SW 1271 (cell line): Measurements from ENCODE around the gene DENND2A.
A peak's percentile ranks its signal among the peaks of the same experiment; 100 is the strongest.
"Not testable (repeated sequence)": the region's sequence is repeated elsewhere in the genome, so short reads cannot be mapped to it uniquely, and the experiment has no call there.

Experiments used
- DNase-seq, 2 experiments: peaks; one replicate each; lab custom pipeline; 2025; lab: John Stamatoyannopoulos, UW

The DENND2A gene

DNA sequence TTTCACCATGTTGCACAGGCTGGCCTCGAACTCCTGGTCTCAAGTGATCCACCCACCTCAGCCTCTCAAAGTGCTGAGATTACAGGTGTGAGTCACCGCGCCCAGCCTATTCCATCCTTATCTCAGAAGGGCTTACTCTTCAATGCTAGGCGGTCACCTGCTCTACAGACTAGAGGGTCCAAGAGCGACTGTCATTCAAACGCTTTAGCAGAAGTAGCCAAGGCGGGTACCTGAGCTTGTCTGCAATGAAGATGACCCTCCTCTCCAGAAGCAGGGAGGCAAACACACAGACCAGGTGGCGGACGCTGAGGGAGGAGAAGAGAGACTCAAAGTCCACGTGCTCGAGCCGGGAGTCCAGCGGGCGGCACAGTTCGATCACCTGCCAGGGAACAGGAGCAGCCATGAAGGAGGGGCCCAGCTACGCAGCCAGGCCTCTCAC, 96.2 kb downstream of the DENND2A start:
- DNase-seq, result no peak

DNA sequence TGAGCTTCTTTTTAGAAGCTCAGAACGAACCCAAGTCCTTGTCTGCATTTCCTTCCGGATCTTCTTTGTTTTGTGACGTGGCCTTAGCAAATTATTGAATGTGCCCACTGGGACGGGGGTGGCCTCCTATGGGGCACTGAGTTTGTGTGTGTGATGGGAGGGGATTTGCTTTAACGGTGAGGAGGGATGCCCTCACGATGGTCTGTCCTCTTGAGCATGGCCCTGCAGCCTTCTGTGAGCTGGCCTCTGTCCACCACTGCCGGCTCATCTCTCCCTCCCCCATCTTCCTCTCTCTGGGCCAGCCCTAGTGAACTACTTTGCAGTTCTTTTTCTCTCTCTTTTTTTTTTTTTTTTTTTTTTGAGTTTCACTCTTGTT, 98.4 kb downstream of the DENND2A start:
- DNase-seq, result no peak

- DNase-seq, result peak; percentile 19 to 63
These were observed 98.9 kb downstream of the DENND2A start for GRCh38 chr7:140541513-140542227.

GRCh38 chr7:140541176-140541512, 99.5 kb downstream of the DENND2A start:
- DNase-seq, result no peak

DNA sequence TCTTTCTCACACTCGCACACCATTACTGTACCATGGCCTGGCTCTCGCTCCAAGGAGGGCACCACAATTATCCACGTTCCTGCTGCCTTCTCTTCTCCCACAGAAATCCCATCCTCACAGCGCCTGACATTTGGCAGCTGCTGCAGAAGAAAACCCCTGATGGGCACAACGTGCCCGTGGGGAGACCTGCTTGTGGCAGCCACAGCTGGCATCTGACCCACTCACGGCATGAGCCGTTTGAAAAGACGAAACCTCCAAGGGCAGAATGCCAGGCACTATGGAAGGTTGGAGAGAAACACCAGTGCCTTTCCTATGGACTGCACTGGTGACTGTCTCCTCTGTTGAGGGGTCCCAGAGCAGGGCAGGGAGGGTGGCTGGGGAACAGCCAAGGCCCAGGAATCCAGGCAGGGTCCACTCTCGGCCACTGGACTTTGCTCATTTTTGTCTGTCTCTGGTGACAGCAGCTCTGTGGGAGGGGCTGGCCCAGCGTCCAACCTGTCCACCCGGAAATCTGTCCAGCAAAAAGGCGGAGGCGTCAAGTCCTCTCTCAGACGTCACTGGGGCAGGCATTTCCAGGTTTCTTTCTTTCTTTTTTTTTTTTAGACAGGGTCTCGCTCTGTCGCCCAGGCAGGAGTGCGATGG, 100.4 kb downstream of the DENND2A start:
- no peak for DNase-seq

GRCh38 chr7:140539461-140539860, 101.2 kb downstream of the DENND2A start:
- no peak for DNase-seq

- no peak for DNase-seq
These were observed 102.7 kb downstream of the DENND2A start for GRCh38 chr7:140537750-140538482.

- DNase-seq, result no peak
These were observed 105.9 kb downstream of the DENND2A start for GRCh38 chr7:140534743-140535142.

GRCh38 chr7:140533394-140533872, 107.2 kb downstream of the DENND2A start:
- DNase-seq, result no peak

GRCh38 chr7:140529428-140529827, 111.2 kb downstream of the DENND2A start:
- DNase-seq, result not testable (repeated sequence)

GRCh38 chr7:140526787-140527664, 113.6 kb downstream of the DENND2A start:
- DNase-seq, result no peak

- no peak for DNase-seq
These were observed 114.4 kb downstream of the DENND2A start for GRCh38 chr7:140526214-140526613.

GRCh38 chr7:140525743-140526142, 114.9 kb downstream of the DENND2A start:
- no peak for DNase-seq

- no peak for DNase-seq
These were observed 119.2 kb downstream of the DENND2A start for GRCh38 chr7:140521421-140521820.

GRCh38 chr7:140519007-140519399, 121.6 kb downstream of the DENND2A start:
- DNase-seq, result no peak

DNA sequence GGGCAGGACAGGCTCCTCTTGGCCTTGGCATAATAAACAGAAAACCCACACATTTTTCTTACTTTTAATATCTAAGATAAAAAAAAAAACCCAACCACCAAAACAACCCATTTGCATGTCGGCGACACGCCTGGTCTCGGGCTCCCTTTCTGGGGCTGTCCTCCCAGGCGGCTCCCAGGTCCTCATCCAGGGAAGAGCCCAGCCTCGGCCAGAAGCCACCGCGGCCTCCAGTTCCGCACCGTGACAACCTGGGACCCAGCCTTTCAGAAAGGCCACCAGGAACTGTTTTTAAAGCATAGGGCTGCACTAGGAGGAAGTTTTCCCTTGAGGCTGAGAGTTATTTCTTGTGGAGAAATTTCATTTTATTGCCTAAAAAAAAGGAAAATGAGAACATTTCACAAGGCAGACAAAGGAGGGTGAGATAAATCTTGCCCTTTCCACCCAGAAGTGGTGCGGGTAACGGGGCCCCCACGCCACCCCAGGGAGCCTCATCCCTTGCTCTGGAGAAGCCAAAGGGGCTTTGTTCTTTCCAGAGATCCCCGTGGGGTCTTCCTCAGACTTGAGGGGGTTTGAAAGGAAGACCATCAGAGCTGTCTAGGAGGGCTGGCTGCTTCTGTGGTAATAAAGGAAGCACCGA, 122.1 kb downstream of the DENND2A start:
- DNase-seq, result no peak

- peak; percentile 66 to 86 for DNase-seq
These were observed 122.9 kb downstream of the DENND2A start for GRCh38 chr7:140517546-140518369.

GRCh38 chr7:140512317-140513000, 128.2 kb downstream of the DENND2A start:
- DNase-seq, result no peak

GRCh38 chr7:140509789-140510188, 130.8 kb downstream of the DENND2A start:
- no peak for DNase-seq

GRCh38 chr7:140507556-140507955, 133.1 kb downstream of the DENND2A start:
- not testable (repeated sequence) for DNase-seq
